ENCODE data around the gene NUBP2.
A peak's percentile ranks its signal among the peaks of the same experiment; 100 is the strongest.

- peak in 2 of 3 experiments; percentile 49 to 57; a peak in 4 of 6 replicates for TF ChIP-seq CTCF (IDR thresholded peaks at IDR 0.05 in 2 of 3, conservative IDR thresholded peaks at IDR 0.05 in 1 of 3; ENCODE audit: borderline replicate concordance in 1 of 3, insufficient read depth in 1 of 3, low read depth in 2 of 3, low read length in 2 of 3)
- no peak for TF ChIP-seq POLR2A (IDR thresholded peaks at IDR 0.05; ENCODE audit: borderline replicate concordance, extremely low read depth, insufficient read depth, insufficient read length)
- TF ChIP-seq SIN3A (IDR thresholded peaks at IDR 0.05; ENCODE audit: low read depth), result no peak
- TF ChIP-seq SP1 (IDR thresholded peaks at IDR 0.05; ENCODE audit: low read depth), result no peak
- no peak for TF ChIP-seq JUND (IDR thresholded peaks at IDR 0.05)
- no peak for TF ChIP-seq ZNF274 (IDR thresholded peaks at IDR 0.05; ENCODE audit: low read depth, low read length)
- TF ChIP-seq EZH2 (IDR thresholded peaks at IDR 0.05), result no peak
- no peak for TF ChIP-seq EZH2phosphoT487 (IDR thresholded peaks at IDR 0.05; ENCODE audit: borderline replicate concordance)
- TF ChIP-seq MAX (IDR thresholded peaks at IDR 0.05), result no peak
- TF ChIP-seq ELF1 (IDR thresholded peaks at IDR 0.05; ENCODE audit: borderline replicate concordance, low read depth), result no peak
- TF ChIP-seq FOSL1 (IDR thresholded peaks at IDR 0.05; ENCODE audit: low read depth), result no peak
- TF ChIP-seq POLR2AphosphoS5 (IDR thresholded peaks at IDR 0.05; ENCODE audit: low read depth, low read length), result no peak
Measured at GRCh38 chr16:1763521-1764511, 18.9 kb upstream of the NUBP2 start.
